K562 (cell line): ENCODE measurements around the gene PRUNE1. TPM values are rescaled to one million over a fixed set of nuclear protein-coding genes. Genes with fewer than 3 reads are reported as not detected.

Source experiments
- CHD4 ChIP-seq: fragments of 200-600 bp; sonication (generic); IDR thresholded peaks from 3 replicates; pipeline ENCODE4 v1.6.1; 2012; ENCODE audit warnings: low read depth, mild to moderate bottlenecking, mixed read lengths, low read length, inconsistent platforms; ENCODE audit not compliant: insufficient read depth, insufficient replicate concordance, poor library complexity, severe bottlenecking
- CREB5 ChIP-seq: fragments of 250-450 bp; sonication (Bioruptor Pico); IDR thresholded peaks from 2 replicates; pipeline ENCODE4 v1.5.0; 2020; ENCODE audit warnings: mild to moderate bottlenecking
- ELF4 ChIP-seq: fragments of 450-650 bp; formaldehyde crosslinking; IDR thresholded peaks from 2 replicates; pipeline ENCODE4 v1.4.0; 2022; ENCODE audit warnings: missing genetic modification characterization
- ETS1 ChIP-seq: conservative IDR thresholded peaks from 2 replicates; pipeline ENCODE4 v1.6.1; 2011; ENCODE audit warnings: low read depth, mild to moderate bottlenecking, low read length; ENCODE audit not compliant: control insufficient read depth
- ETV1 ChIP-seq: fragments of 450-650 bp; conservative IDR thresholded peaks from 2 replicates; pipeline ENCODE4 v1.6.1; 2016; ENCODE audit warnings: missing genetic modification characterization, control low read depth, low read depth, missing compliant biosample characterization
- EWSR1 ChIP-seq: fragments of 450-650 bp; IDR thresholded peaks from 2 replicates; pipeline ENCODE4 v1.6.1; 2018; ENCODE audit warnings: borderline replicate concordance, mild to moderate bottlenecking, low read depth, moderate library complexity; ENCODE audit not compliant: partially characterized antibody
- GTF2A2 ChIP-seq: IDR thresholded peaks from 2 replicates; pipeline ENCODE4 v1.6.1; 2016; ENCODE audit warnings: mild to moderate bottlenecking, missing genetic modification characterization, missing compliant biosample characterization
- KDM5B ChIP-seq: fragments of 200-600 bp; sonication (generic); IDR thresholded peaks from 2 replicates; pipeline ENCODE4 v1.6.1; 2012; ENCODE audit warnings: low read depth, mild to moderate bottlenecking, moderate library complexity, low read length, control low read depth, inconsistent platforms; ENCODE audit not compliant: insufficient replicate concordance
- MTA1 ChIP-seq: fragments of 450-650 bp; IDR thresholded peaks from 2 replicates; pipeline ENCODE4 v1.6.1; 2017; ENCODE audit warnings: borderline replicate concordance
- MTA3 ChIP-seq: fragments of 450-650 bp; formaldehyde crosslinking; IDR thresholded peaks from 2 replicates; pipeline ENCODE4 v1.6.1; 2017; ENCODE audit warnings: mild to moderate bottlenecking, borderline replicate concordance
- PML ChIP-seq: IDR thresholded peaks from 2 replicates; pipeline ENCODE4 v1.6.1; 2012; ENCODE audit warnings: low read length, inconsistent platforms
- RBM39 ChIP-seq: fragments of 200-400 bp; formaldehyde crosslinking; optimal IDR thresholded peaks from 2 replicates; pipeline ENCODE3; 2018; ENCODE audit warnings: low read depth, low read length
- SRSF1 ChIP-seq: fragments of 200-400 bp; formaldehyde crosslinking; IDR thresholded peaks from 2 replicates; pipeline ENCODE4 v1.6.1; 2017; ENCODE audit warnings: mild to moderate bottlenecking, low read depth, low read length, moderate library complexity
- THAP12 ChIP-seq: fragments of 250-450 bp; sonication (Bioruptor Pico); IDR thresholded peaks from 2 replicates; pipeline ENCODE4 v1.9.0; 2021; ENCODE audit warnings: mild to moderate bottlenecking, inconsistent platforms
- ZNF224 ChIP-seq: sonication (generic); formaldehyde crosslinking; IDR thresholded peaks from 2 replicates; pipeline ENCODE4 v1.8.0; 2022; ENCODE audit warnings: mild to moderate bottlenecking, missing genetic modification reagents
- ZSCAN32 ChIP-seq: fragments of 450-650 bp; formaldehyde crosslinking; IDR thresholded peaks from 2 replicates; pipeline ENCODE4 v1.4.0; 2020; ENCODE audit warnings: mild to moderate bottlenecking, moderate library complexity
- polyA plus RNA-seq, 8 experiments: library from polyadenylated mRNA; depleted of rRNA in 4 of 8; stranded (reverse) in 5 of 8; unstranded in 3 of 8; fragments of >200 nt; fragmentation: Nextera tagmentation in 2 of 8; fragmentation: Illumina TruSeq in 1 of 8; extraction: Ambion mirVana in 2 of 8; extraction: Trizol in 1 of 8; gene quantifications; 2 replicates each; pipeline versions ENCODE4 v1.2.1 to v1.2.3, GENCODE V29; 2011 to 2014; ENCODE audit warnings: inconsistent platforms in 1 of 8, missing spikeins in 1 of 8
- total RNA-seq, 7 experiments: library from RNA; depleted of rRNA in 6 of 7; stranded (reverse); fragments of >200 nt in 6 of 7; fragmentation: Illumina TruSeq in 2 of 7; extraction: Trizol in 2 of 7; gene quantifications; 2 replicates each; pipeline versions ENCODE4 v1.2.1 to v1.2.3, GENCODE V29; 2011 to 2021; ENCODE audit warnings: low replicate concordance in 1 of 7
- TF ChIP-seq, protein P1 (sequence below): fragments of 450-650 bp; IDR thresholded peaks from 2 replicates; pipeline ENCODE4 v1.6.1; 2018; ENCODE audit warnings: mild to moderate bottlenecking, low read depth; ENCODE audit not compliant: partially characterized antibody
- TF ChIP-seq, protein P2 (sequence below): sonication (generic); formaldehyde crosslinking; IDR thresholded peaks from 2 replicates; pipeline ENCODE4 v1.8.1; 2023; ENCODE audit warnings: mild to moderate bottlenecking, missing genetic modification reagents

PRUNE1 gene
- total and polyA plus RNA-seq, 9 of the 15 experiments (the other 6 are each of a cell fraction or from before 2014, with no cell fraction given), result 16.7 to 48.3 (median 26.2) TPM

DNA sequence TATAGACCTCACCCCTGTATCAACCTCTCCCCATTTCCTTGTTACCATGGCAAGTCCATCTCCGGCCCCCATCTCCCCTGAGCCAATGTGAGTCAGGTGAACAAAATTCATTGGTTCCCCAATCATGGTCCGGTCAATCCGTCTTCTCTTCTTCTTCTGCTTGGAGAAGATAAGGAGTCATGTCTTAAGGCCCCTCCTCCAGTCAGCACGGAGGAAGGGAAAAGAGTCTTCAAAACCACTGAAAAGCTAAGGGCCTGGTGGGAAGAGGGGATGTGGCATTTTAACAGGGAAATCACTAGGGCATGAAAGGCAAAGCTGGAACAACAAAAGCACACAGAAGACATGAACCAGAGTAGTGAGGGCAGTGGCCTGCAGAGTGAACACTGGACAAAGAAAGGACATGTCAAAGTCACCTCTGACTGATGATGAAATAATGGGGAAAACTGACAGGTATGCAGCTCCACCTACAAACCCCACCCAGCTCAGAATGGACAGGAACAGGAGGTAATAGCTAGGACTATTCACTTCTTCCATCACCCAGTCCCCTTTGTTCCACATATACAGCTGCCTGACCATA, 46.8 kb downstream of the PRUNE1 start (continued):
- TF ChIP-seq EWSR1 (no peak), CHD4 (no peak), GTF2A2 (tag) (no peak), KDM5B (peak; percentile 37), RBM39 (no peak), ZNF224 (CRISPR knock-in tag) (no peak), MTA1 (no peak), SRSF1 (no peak), ETS1 (no peak), MTA3 (no peak; the same call in 1 of the 2 replicates), THAP12 (CRISPR knock-in tag) (no peak), ETV1 (tag) (0 out of 2 replicates have a peak, but pooled peaks have one; percentile 14), CREB5 (no peak), ELF4 (CRISPR knock-in tag) (peak; percentile 91), PML (peak; percentile 67; the same call in 1 of the 2 replicates), ZSCAN32 (CRISPR knock-in tag) (no peak)
- TF ChIP-seq, protein P1, sequence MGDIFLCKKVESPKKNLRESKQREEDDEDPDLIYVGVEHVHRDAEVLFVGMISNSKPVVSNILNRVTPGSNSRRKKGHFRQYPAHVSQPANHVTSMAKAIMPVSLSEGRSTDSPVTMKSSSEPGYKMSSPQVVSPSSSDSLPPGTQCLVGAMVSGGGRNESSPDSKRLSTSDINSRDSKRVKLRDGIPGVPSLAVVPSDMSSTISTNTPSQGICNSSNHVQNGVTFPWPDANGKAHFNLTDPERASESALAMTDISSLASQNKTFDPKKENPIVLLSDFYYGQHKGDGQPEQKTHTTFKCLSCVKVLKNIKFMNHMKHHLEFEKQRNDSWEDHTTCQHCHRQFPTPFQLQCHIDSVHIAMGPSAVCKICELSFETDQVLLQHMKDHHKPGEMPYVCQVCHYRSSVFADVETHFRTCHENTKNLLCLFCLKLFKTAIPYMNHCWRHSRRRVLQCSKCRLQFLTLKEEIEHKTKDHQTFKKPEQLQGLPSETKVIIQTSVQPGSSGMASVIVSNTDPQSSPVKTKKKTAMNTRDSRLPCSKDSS, result no peak
- TF ChIP-seq, protein P2, sequence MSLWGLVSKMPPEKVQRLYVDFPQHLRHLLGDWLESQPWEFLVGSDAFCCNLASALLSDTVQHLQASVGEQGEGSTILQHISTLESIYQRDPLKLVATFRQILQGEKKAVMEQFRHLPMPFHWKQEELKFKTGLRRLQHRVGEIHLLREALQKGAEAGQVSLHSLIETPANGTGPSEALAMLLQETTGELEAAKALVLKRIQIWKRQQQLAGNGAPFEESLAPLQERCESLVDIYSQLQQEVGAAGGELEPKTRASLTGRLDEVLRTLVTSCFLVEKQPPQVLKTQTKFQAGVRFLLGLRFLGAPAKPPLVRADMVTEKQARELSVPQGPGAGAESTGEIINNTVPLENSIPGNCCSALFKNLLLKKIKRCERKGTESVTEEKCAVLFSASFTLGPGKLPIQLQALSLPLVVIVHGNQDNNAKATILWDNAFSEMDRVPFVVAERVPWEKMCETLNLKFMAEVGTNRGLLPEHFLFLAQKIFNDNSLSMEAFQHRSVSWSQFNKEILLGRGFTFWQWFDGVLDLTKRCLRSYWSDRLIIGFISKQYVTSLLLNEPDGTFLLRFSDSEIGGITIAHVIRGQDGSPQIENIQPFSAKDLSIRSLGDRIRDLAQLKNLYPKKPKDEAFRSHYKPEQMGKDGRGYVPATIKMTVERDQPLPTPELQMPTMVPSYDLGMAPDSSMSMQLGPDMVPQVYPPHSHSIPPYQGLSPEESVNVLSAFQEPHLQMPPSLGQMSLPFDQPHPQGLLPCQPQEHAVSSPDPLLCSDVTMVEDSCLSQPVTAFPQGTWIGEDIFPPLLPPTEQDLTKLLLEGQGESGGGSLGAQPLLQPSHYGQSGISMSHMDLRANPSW (CRISPR knock-in tag), result no peak
